Esophagus squamous epithelium (tissue), 4 donors: Measurements from ENCODE around the gene BTG4.

Source experiments
- POLR2A ChIP-seq, 4 donors: fragments of 450-650 bp; IDR thresholded peaks; one replicate each; pipeline ENCODE4 v1.6.1; 2017; ENCODE audit warnings: antibody characterized with exemption in 4 of 4, mild to moderate bottlenecking in 4 of 4, moderate library complexity in 3 of 4
- TF ChIP-seq, protein P1 (sequence below), 6 experiments: fragments of 450-650 bp in 4 of 6; fragments of 200-600 bp in 2 of 6; sonication (generic) in 2 of 6; IDR thresholded peaks; one replicate each; pipeline ENCODE4 v1.5.1; 2016 to 2019; ENCODE audit warnings: antibody characterized with exemption in 6 of 6, mild to moderate bottlenecking in 4 of 6, moderate library complexity in 4 of 6

DNA sequence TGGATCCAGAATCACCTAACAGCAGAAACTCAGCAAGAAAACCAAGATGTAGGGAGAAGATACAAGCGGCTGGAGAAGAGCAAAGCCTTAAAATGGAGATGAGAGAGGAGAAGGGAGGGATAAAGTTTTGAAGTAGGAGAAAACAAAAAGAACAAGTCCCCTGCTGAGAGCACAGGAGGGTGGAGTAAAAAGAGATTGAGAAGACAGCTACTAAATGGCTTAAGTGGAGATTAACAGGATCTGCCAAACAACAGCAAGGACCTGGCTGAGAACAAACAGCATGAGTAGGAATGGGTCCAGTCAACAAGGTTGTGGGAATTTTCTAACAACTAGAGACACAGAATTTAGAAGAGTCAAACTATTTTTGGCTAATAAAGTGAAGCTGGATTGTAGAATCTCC is 18.1 kb downstream of the BTG4 start:
- TF ChIP-seq, protein P1, sequence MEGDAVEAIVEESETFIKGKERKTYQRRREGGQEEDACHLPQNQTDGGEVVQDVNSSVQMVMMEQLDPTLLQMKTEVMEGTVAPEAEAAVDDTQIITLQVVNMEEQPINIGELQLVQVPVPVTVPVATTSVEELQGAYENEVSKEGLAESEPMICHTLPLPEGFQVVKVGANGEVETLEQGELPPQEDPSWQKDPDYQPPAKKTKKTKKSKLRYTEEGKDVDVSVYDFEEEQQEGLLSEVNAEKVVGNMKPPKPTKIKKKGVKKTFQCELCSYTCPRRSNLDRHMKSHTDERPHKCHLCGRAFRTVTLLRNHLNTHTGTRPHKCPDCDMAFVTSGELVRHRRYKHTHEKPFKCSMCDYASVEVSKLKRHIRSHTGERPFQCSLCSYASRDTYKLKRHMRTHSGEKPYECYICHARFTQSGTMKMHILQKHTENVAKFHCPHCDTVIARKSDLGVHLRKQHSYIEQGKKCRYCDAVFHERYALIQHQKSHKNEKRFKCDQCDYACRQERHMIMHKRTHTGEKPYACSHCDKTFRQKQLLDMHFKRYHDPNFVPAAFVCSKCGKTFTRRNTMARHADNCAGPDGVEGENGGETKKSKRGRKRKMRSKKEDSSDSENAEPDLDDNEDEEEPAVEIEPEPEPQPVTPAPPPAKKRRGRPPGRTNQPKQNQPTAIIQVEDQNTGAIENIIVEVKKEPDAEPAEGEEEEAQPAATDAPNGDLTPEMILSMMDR (IDR thresholded peaks at IDR 0.05) = no peak
- TF ChIP-seq POLR2A (IDR thresholded peaks at IDR 0.05) = no peak
